Upper lobe of left lung (tissue), 4 donors: ENCODE data around the gene ARHGEF4.

ENCODE experiments used
- EP300 ChIP-seq, 4 donors: sonication (generic); formaldehyde crosslinking; IDR thresholded peaks; one replicate each; pipeline ENCODE4 v1.5.1; 2017; ENCODE audit warnings: antibody characterized with exemption in 4 of 4, control low read depth in 2 of 4
- POLR2A ChIP-seq, 4 donors: fragments of 450-650 bp; IDR thresholded peaks; one replicate each; pipeline ENCODE4 v1.5.1; 2016 to 2017; ENCODE audit warnings: antibody characterized with exemption in 4 of 4, mild to moderate bottlenecking in 2 of 4
- POLR2AphosphoS5 ChIP-seq, 2 donors: sonication (generic); formaldehyde crosslinking; IDR thresholded peaks; one replicate each; pipeline ENCODE4 v1.5.1; 2017; ENCODE audit warnings: antibody characterized with exemption in 2 of 2
- TF ChIP-seq, protein P1 (sequence below), 6 experiments: fragments of 450-650 bp in 4 of 6; fragments of 200-600 bp in 2 of 6; sonication (generic) in 2 of 6; IDR thresholded peaks; one replicate each; pipeline ENCODE4 v1.5.1; 2016 to 2019; ENCODE audit warnings: antibody characterized with exemption in 6 of 6

GRCh38 chr2:130791617-130791939, 45.1 kb upstream of the ARHGEF4 start:
- TF ChIP-seq, protein P1, sequence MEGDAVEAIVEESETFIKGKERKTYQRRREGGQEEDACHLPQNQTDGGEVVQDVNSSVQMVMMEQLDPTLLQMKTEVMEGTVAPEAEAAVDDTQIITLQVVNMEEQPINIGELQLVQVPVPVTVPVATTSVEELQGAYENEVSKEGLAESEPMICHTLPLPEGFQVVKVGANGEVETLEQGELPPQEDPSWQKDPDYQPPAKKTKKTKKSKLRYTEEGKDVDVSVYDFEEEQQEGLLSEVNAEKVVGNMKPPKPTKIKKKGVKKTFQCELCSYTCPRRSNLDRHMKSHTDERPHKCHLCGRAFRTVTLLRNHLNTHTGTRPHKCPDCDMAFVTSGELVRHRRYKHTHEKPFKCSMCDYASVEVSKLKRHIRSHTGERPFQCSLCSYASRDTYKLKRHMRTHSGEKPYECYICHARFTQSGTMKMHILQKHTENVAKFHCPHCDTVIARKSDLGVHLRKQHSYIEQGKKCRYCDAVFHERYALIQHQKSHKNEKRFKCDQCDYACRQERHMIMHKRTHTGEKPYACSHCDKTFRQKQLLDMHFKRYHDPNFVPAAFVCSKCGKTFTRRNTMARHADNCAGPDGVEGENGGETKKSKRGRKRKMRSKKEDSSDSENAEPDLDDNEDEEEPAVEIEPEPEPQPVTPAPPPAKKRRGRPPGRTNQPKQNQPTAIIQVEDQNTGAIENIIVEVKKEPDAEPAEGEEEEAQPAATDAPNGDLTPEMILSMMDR (IDR thresholded peaks at IDR 0.05), result no peak
- TF ChIP-seq POLR2A (IDR thresholded peaks at IDR 0.05) (no peak), POLR2AphosphoS5 (IDR thresholded peaks at IDR 0.05) (no peak), EP300 (IDR thresholded peaks at IDR 0.05) (no peak)
